ENCODE measurements around the gene SHISAL2B. TPM values are rescaled to one million over a fixed set of nuclear protein-coding genes. Genes with fewer than 3 reads are reported as not detected.
A peak's percentile ranks its signal among the peaks of the same experiment; 100 is the strongest.
"Not testable (repeated sequence)": the region's sequence is repeated elsewhere in the genome, so short reads cannot be mapped to it uniquely, and the experiment has no call there.

Gene SHISAL2B
- total and polyA plus RNA-seq, 7 donors = not detected

GRCh38 chr5:64690104-64690416, 243 bp upstream of the SHISAL2B start:
- no peak for TF ChIP-seq EP300 (IDR thresholded peaks at IDR 0.05)
- TF ChIP-seq POLR2AphosphoS5 (IDR thresholded peaks at IDR 0.05) = no peak
- no peaks in the 10 kb centered on the region for H3K36me3 ChIP-seq
- no peak overlapping the region for H3K27ac ChIP-seq
- no peaks in the 10 kb centered on the region for H3K9me3 ChIP-seq
- peak overlapping the region in 1 of 4 donors; percentile 21 for H3K4me3 ChIP-seq
- H3K4me1 ChIP-seq = peaks cover 0 to 12% (median 10%) of the 10 kb centered on the region in 4 donors
- intact Hi-C loops (cut with DNase I) = no loop called here
- WGBS, 2 donors = 3 to 12% methylated on average over 9 of the region's 9 CpGs
- H3K27me3 ChIP-seq = peaks cover 0 to 31% (median 9%) of the 10 kb centered on the region in 3 donors
- DNase-seq = no peak

GRCh38 chr5:64691291-64691690, 988 bp downstream of the SHISAL2B start:
- Histone ChIP-seq H3K9me3 (no peaks in the 10 kb centered on the region), H3K4me3 (no peak overlapping the region), H3K4me1 (peaks cover 0 to 12% (median 10%) of the 10 kb centered on the region in 4 donors), H3K27ac (no peak overlapping the region), H3K36me3 (no peaks in the 10 kb centered on the region), H3K27me3 (peaks cover 0 to 31% (median 9%) of the 10 kb centered on the region in 3 donors)
- WGBS, 2 donors = 19 to 26% methylated on average over 3 of the region's 3 CpGs
- DNase-seq = no peak
- TF ChIP-seq POLR2AphosphoS5 (IDR thresholded peaks at IDR 0.05) = no peak
- no peak for TF ChIP-seq POLR2A (IDR thresholded peaks at IDR 0.05)
- no peak for TF ChIP-seq CTCF (IDR thresholded peaks at IDR 0.05)
- no peak for TF ChIP-seq EP300 (IDR thresholded peaks at IDR 0.05)
- intact Hi-C loops (cut with DNase I) = no loop called here

GRCh38 chr5:64693636-64694035, 3.3 kb downstream of the SHISAL2B start:
- H3K4me3 ChIP-seq = no peak overlapping the region
- H3K27ac ChIP-seq = no peak overlapping the region
- peaks cover 0 to 12% (median 10%) of the 10 kb centered on the region in 4 donors for H3K4me1 ChIP-seq
- no peaks in the 10 kb centered on the region for H3K9me3 ChIP-seq
- H3K27me3 ChIP-seq = peaks cover 0 to 27% (median 9%) of the 10 kb centered on the region in 3 donors
- intact Hi-C loops (cut with DNase I) = no loop called here
- TF ChIP-seq CTCF (IDR thresholded peaks at IDR 0.05) (no peak), POLR2A (IDR thresholded peaks at IDR 0.05) (no peak), POLR2AphosphoS5 (IDR thresholded peaks at IDR 0.05) (no peak), EP300 (IDR thresholded peaks at IDR 0.05) (no peak)
- no peaks in the 10 kb centered on the region for H3K36me3 ChIP-seq
- 57 to 73% methylated on average over 2 of the region's 2 CpGs for WGBS, 2 donors
- no peak for DNase-seq

- H3K36me3 ChIP-seq; DNase-seq; H3K27ac ChIP-seq; H3K9me3 ChIP-seq; H3K4me1 ChIP-seq; intact Hi-C loops (cut with DNase I); H3K4me3 ChIP-seq: not testable (repeated sequence)
- 91 to 95% methylated on average over 7 of the region's 7 CpGs for WGBS, 2 donors
- H3K27me3 ChIP-seq = peaks cover 0 to 12% (median 0%) of the 10 kb centered on the region in 3 donors
Measured at GRCh38 chr5:64696414-64696813, 6.1 kb downstream of the SHISAL2B start.

- DNase-seq = no peak
- Histone ChIP-seq H3K4me1 (no peaks in the 10 kb centered on the region), H3K9me3 (no peaks in the 10 kb centered on the region), H3K36me3 (no peaks in the 10 kb centered on the region), H3K4me3 (no peak overlapping the region), H3K27me3 (no peaks in the 10 kb centered on the region), H3K27ac (no peak overlapping the region)
- intact Hi-C loops (cut with DNase I) = no loop called here
- TF ChIP-seq POLR2A (IDR thresholded peaks at IDR 0.05) (no peak), CTCF (IDR thresholded peaks at IDR 0.05) (no peak), POLR2AphosphoS5 (IDR thresholded peaks at IDR 0.05) (no peak), EP300 (IDR thresholded peaks at IDR 0.05) (no peak)
- 83 to 86% methylated on average over 4 of the region's 4 CpGs for WGBS, 2 donors
Measured at GRCh38 chr5:64700765-64701164, 10.5 kb downstream of the SHISAL2B start.

- H3K9me3 ChIP-seq; intact Hi-C loops (cut with DNase I); H3K27me3 ChIP-seq; H3K4me3 ChIP-seq; H3K4me1 ChIP-seq; H3K36me3 ChIP-seq; H3K27ac ChIP-seq; DNase-seq: not testable (repeated sequence)
- WGBS, 2 donors = 35 to 39% methylated on average over 2 of the region's 2 CpGs
Measured at GRCh38 chr5:64706074-64706473, 15.8 kb downstream of the SHISAL2B start.
